CD4-positive, alpha-beta T cell (primary cell): ENCODE results near the gene CLDN1. TPM values are rescaled to one million over a fixed set of nuclear protein-coding genes. Genes with fewer than 3 reads are reported as not detected.

Experiments used
- ATAC-seq: fragments of 200-7000 bp; cut with Tn5 transposase; one replicate; pipeline ENCODE4 v1.10.0; 2022; ENCODE audit warnings: mild to moderate bottlenecking; ENCODE audit not compliant: poor library complexity
- CTCF ChIA-PET: fragments of 350-600 bp; sonication (Branson Sonifier 250); formaldehyde crosslinking; loops from one replicate; lab custom pipeline; 2021; ENCODE audit warnings: antibody characterized with exemption, inconsistent platforms; lab: Charles Lee
- POLR2A ChIA-PET: fragments of 350-600 bp; sonication (Branson Sonifier 250); formaldehyde crosslinking; loops from one replicate; lab custom pipeline; 2021; ENCODE audit warnings: antibody characterized with exemption, inconsistent platforms; lab: Charles Lee
- DNase-seq, 14 experiments: peaks; one replicate each; pipeline ENCODE4 v3.0.0-alpha.2; 2013 to 2020; ENCODE audit warnings: mixed read lengths in 2 of 14
- H3K27ac ChIP-seq, 2 donors: one replicate each; pipeline versions ENCODE4 v1.5.1 to v1.7.0; 2013; ENCODE audit warnings: low read length in 2 of 2, low read depth in 1 of 2, mild to moderate bottlenecking in 1 of 2
- H3K27me3 ChIP-seq, 2 experiments: 1 replicate in 1 of 2; 2 replicates in 1 of 2; pipeline versions ENCODE4 v1.6.1 to v1.7.0; 2013; ENCODE audit warnings: low read length in 2 of 2, control low read depth in 1 of 2, mild to moderate bottlenecking in 1 of 2, moderate library complexity in 1 of 2; ENCODE audit not compliant: insufficient read depth in 2 of 2, control insufficient read depth in 1 of 2
- H3K36me3 ChIP-seq: one replicate; pipeline ENCODE4 v1.6.1; 2013; ENCODE audit warnings: low read length, control low read depth; ENCODE audit not compliant: insufficient read depth
- H3K4me1 ChIP-seq: one replicate; pipeline ENCODE4 v1.6.1; 2013; ENCODE audit warnings: low read length, control low read depth; ENCODE audit not compliant: insufficient read depth
- H3K4me3 ChIP-seq: one replicate; pipeline ENCODE4 v1.5.1; 2013; ENCODE audit warnings: mild to moderate bottlenecking, low read length, moderate library complexity
- H3K9me3 ChIP-seq, 2 experiments: 1 replicate in 1 of 2; 2 replicates in 1 of 2; pipeline versions ENCODE4 v1.6.1 to v1.7.0; 2013; ENCODE audit warnings: low read length in 2 of 2, mild to moderate bottlenecking in 2 of 2, control low read depth in 1 of 2, moderate library complexity in 1 of 2; ENCODE audit not compliant: control insufficient read depth in 1 of 2, insufficient read depth in 1 of 2
- H3K27ac Mint-ChIP-seq: one replicate; pipeline ENCODE4 v1.8.0; 2020; ENCODE audit warnings: mixed read lengths
- H3K27me3 Mint-ChIP-seq: one replicate; pipeline ENCODE4 v1.8.0; 2021; ENCODE audit warnings: mixed read lengths
- H3K36me3 Mint-ChIP-seq: one replicate; pipeline ENCODE4 v1.8.0; 2021; ENCODE audit warnings: low read depth, mixed read lengths
- H3K4me1 Mint-ChIP-seq: one replicate; pipeline ENCODE4 v1.8.0; 2021; ENCODE audit warnings: low read depth, mixed read lengths
- H3K4me3 Mint-ChIP-seq: one replicate; pipeline ENCODE4 v1.8.0; 2020; ENCODE audit warnings: mild to moderate bottlenecking, mixed read lengths
- H3K9me3 Mint-ChIP-seq: one replicate; pipeline ENCODE4 v1.8.0; 2020; ENCODE audit warnings: mixed read lengths
- intact Hi-C, 2 experiments: fragments of 100-400 bp; cut with DNase I in 1 of 2; cut with micrococcal nuclease in 1 of 2; formaldehyde crosslinking; loops; one replicate each; pipeline versions ENCODE4 v1.15.1 to v1.9.0; 2023 to 2025; cut with DNase I, micrococcal nuclease
- total RNA-seq, 174 experiments: library from RNA in 2 of 174; stranded (reverse) in 2 of 174; gene quantifications; one replicate each; pipeline ENCODE4 v1.2.3 and lab custom pipeline; 2021 to 2026
- TF ChIP-seq, protein P1 (sequence below): fragments of 200-600 bp; IDR thresholded peaks from one replicate; pipeline ENCODE4 v1.8.0; 2022; ENCODE audit warnings: antibody characterized with exemption, mild to moderate bottlenecking

CLDN1 gene
- total RNA-seq, 2 experiments from 2014 or later, result 0.80 to 0.95 TPM

DNA sequence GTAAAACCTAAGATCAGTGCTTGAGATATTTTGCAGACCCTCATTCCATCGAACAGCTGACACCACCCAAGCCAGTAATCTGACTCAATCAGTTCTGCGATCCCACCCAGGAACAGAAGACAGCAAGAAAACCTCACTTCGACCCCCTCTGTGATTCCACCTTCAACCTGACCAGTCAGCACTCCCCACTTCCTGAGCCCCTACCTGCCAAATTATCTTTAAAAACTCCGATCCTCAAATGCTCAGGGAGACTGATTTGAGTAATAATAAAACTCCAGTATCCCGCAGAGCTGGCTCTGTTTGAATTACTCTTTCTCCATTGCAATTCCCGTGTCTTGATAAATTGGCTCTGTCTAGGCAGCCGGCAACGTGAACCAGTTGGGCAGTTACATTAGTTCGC lies 40.0 kb upstream of the CLDN1 start:
- TF ChIP-seq, protein P1, sequence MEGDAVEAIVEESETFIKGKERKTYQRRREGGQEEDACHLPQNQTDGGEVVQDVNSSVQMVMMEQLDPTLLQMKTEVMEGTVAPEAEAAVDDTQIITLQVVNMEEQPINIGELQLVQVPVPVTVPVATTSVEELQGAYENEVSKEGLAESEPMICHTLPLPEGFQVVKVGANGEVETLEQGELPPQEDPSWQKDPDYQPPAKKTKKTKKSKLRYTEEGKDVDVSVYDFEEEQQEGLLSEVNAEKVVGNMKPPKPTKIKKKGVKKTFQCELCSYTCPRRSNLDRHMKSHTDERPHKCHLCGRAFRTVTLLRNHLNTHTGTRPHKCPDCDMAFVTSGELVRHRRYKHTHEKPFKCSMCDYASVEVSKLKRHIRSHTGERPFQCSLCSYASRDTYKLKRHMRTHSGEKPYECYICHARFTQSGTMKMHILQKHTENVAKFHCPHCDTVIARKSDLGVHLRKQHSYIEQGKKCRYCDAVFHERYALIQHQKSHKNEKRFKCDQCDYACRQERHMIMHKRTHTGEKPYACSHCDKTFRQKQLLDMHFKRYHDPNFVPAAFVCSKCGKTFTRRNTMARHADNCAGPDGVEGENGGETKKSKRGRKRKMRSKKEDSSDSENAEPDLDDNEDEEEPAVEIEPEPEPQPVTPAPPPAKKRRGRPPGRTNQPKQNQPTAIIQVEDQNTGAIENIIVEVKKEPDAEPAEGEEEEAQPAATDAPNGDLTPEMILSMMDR, result no peak
- ChIA-PET POLR2A (no interaction called here), CTCF (no interaction called here)
- no peak overlapping the region for H3K4me3 Mint-ChIP-seq
- no peak for ATAC-seq
- no peaks in the 10 kb centered on the region for H3K36me3 Mint-ChIP-seq
- H3K9me3 Mint-ChIP-seq, result no peaks in the 10 kb centered on the region
- H3K27me3 Mint-ChIP-seq, result no peaks in the 10 kb centered on the region
- H3K36me3 ChIP-seq, result no peaks in the 10 kb centered on the region
- no peak overlapping the region for H3K4me3 ChIP-seq
- intact Hi-C loops, result no loop called here
- H3K4me1 Mint-ChIP-seq, result no peaks in the 10 kb centered on the region
- no peak for DNase-seq
- peaks cover 0 to 5% of the 10 kb centered on the region in 2 experiments for H3K27me3 ChIP-seq
- no peak overlapping the region for H3K27ac ChIP-seq
- no peak overlapping the region for H3K27ac Mint-ChIP-seq
- H3K4me1 ChIP-seq, result no peaks in the 10 kb centered on the region
- H3K9me3 ChIP-seq, result no peaks in the 10 kb centered on the region

DNA sequence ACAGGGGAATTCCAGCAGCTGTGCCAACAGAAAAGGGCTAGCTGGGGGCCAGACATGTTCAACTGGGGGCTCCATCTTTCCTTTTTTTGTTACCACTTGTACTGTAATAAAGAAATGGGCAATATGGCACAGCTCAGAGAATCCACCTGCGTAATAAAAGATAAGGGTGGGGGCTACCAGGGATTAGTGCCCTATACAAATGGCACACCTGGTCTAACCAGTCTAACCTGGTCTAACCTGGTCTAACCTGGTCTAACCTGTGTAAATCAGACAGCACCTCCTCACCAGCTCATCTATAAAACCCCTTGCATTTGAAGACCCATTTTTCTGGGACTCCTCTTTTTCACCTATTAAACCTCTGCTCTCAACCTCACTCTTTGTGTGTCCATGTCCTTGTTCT lies 39.5 kb upstream of the CLDN1 start:
- Mint-ChIP-seq H3K4me3 (no peak overlapping the region), H3K9me3 (no peaks in the 10 kb centered on the region), H3K36me3 (no peaks in the 10 kb centered on the region), H3K27ac (no peak overlapping the region), H3K27me3 (no peaks in the 10 kb centered on the region), H3K4me1 (no peaks in the 10 kb centered on the region)
- ATAC-seq, result no peak
- no peaks in the 10 kb centered on the region for H3K4me1 ChIP-seq
- TF ChIP-seq, protein P1, result no peak
- intact Hi-C loops, result no loop called here
- ChIA-PET CTCF (no interaction called here), POLR2A (no interaction called here)
- H3K9me3 ChIP-seq, result no peaks in the 10 kb centered on the region
- no peaks in the 10 kb centered on the region for H3K36me3 ChIP-seq
- no peak overlapping the region for H3K27ac ChIP-seq
- H3K27me3 ChIP-seq, result peaks cover 0 to 5% of the 10 kb centered on the region in 2 experiments
- no peak overlapping the region for H3K4me3 ChIP-seq
- DNase-seq, result no peak

DNA sequence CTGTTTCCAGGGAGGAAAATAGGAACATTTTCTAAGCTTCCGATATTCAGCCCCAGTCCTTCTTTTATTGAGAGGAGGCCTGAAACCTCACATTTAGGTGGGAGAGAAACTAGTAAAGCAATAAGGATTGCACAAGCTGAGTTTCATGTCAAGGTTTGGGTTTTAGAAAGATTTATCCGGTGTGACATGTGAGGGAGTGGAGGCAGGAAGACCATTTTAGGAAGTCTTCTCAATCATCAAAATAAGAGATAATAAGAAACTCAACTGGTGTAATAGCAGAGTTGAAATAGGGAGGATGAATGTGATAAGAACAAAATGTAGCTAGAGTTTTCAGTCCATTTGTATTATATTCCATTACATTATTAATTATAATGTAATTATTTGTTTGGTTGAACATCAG lies 38.0 kb upstream of the CLDN1 start:
- Mint-ChIP-seq H3K36me3 (no peaks in the 10 kb centered on the region), H3K27ac (no peak overlapping the region), H3K27me3 (no peaks in the 10 kb centered on the region), H3K9me3 (no peaks in the 10 kb centered on the region), H3K4me1 (no peaks in the 10 kb centered on the region), H3K4me3 (no peak overlapping the region)
- CTCF ChIA-PET, result no interaction called here
- no peaks in the 10 kb centered on the region for H3K4me1 ChIP-seq
- H3K27ac ChIP-seq, result no peak overlapping the region
- H3K36me3 ChIP-seq, result no peaks in the 10 kb centered on the region
- no peaks in the 10 kb centered on the region for H3K9me3 ChIP-seq
- intact Hi-C loops, result no loop called here
- no peak overlapping the region for H3K4me3 ChIP-seq
- peaks cover 0 to 5% of the 10 kb centered on the region in 2 experiments for H3K27me3 ChIP-seq
- TF ChIP-seq, protein P1, result no peak
- POLR2A ChIA-PET, result no interaction called here
- ATAC-seq (no peak), DNase-seq (no peak)
